Kidney tubule cell (primary cell): ENCODE data around the gene KRTAP12-2.
"Not testable (repeated sequence)": the region's sequence is repeated elsewhere in the genome, so short reads cannot be mapped to it uniquely, and the experiment has no call there.

Experiments
- DNase-seq: peaks from one replicate; pipeline ENCODE4 v3.0.0-alpha.2; 2018; ENCODE audit warnings: low spot score

KRTAP12-2 gene

GRCh38 chr21:44702111-44702972 is 35.6 kb upstream of the KRTAP12-2 start:
- DNase-seq, result no peak

- DNase-seq, result no peak
These were observed 34.8 kb upstream of the KRTAP12-2 start for GRCh38 chr21:44701541-44701940.

GRCh38 chr21:44701023-44701400 is 34.3 kb upstream of the KRTAP12-2 start:
- no peak for DNase-seq

- no peak for DNase-seq
These were observed 33.6 kb upstream of the KRTAP12-2 start for GRCh38 chr21:44700101-44701022.

- no peak for DNase-seq
These were observed 32.8 kb upstream of the KRTAP12-2 start for GRCh38 chr21:44699502-44700001.

GRCh38 chr21:44697811-44698734 is 31.3 kb upstream of the KRTAP12-2 start:
- DNase-seq, result no peak

GRCh38 chr21:44697172-44697810 is 30.6 kb upstream of the KRTAP12-2 start, which contains the start of gene KRTAP10-12:
KRTAP10-12 (plus strand) TSS chr21:44697172; CDS start chr21:44697202, 30 bp downstream.
- not testable (repeated sequence) for DNase-seq

GRCh38 chr21:44696572-44696971 is 29.8 kb upstream of the KRTAP12-2 start:
- DNase-seq, result no peak

GRCh38 chr21:44695641-44696040 is 28.9 kb upstream of the KRTAP12-2 start:
- no peak for DNase-seq

GRCh38 chr21:44695184-44695583 is 28.5 kb upstream of the KRTAP12-2 start:
- no peak for DNase-seq

GRCh38 chr21:44694776-44695175 is 28.0 kb upstream of the KRTAP12-2 start:
- no peak for DNase-seq

GRCh38 chr21:44692798-44693512 is 26.2 kb upstream of the KRTAP12-2 start:
- no peak for DNase-seq

- no peak for DNase-seq
These were observed 25.0 kb upstream of the KRTAP12-2 start for GRCh38 chr21:44691686-44692085.

GRCh38 chr21:44689740-44690139 is 23.0 kb upstream of the KRTAP12-2 start:
- DNase-seq, result not testable (repeated sequence)

- DNase-seq, result no peak
These were observed 20.9 kb upstream of the KRTAP12-2 start for GRCh38 chr21:44687671-44688070.

GRCh38 chr21:44686843-44687561 is 20.3 kb upstream of the KRTAP12-2 start:
- no peak for DNase-seq

GRCh38 chr21:44686000-44686781 is 19.5 kb upstream of the KRTAP12-2 start:
- DNase-seq, result no peak

GRCh38 chr21:44685050-44685449 is 18.3 kb upstream of the KRTAP12-2 start:
- DNase-seq, result not testable (repeated sequence)

GRCh38 chr21:44684483-44684882 is 17.8 kb upstream of the KRTAP12-2 start:
- no peak for DNase-seq
